Hair follicular keratinocyte (primary cell): Measurements from ENCODE around the gene YARS1. TPM values are rescaled to one million over a fixed set of nuclear protein-coding genes. Genes with fewer than 3 reads are reported as not detected.

ENCODE experiments used
- total RNA-seq: library from RNA; depleted of rRNA; stranded (reverse); fragments of >200 nt; gene quantifications from 2 replicates; pipeline ENCODE4 v1.2.3, GENCODE V29; 2015

Gene YARS1
- total RNA-seq: 140 and 159 TPM in 2 replicates

DNA sequence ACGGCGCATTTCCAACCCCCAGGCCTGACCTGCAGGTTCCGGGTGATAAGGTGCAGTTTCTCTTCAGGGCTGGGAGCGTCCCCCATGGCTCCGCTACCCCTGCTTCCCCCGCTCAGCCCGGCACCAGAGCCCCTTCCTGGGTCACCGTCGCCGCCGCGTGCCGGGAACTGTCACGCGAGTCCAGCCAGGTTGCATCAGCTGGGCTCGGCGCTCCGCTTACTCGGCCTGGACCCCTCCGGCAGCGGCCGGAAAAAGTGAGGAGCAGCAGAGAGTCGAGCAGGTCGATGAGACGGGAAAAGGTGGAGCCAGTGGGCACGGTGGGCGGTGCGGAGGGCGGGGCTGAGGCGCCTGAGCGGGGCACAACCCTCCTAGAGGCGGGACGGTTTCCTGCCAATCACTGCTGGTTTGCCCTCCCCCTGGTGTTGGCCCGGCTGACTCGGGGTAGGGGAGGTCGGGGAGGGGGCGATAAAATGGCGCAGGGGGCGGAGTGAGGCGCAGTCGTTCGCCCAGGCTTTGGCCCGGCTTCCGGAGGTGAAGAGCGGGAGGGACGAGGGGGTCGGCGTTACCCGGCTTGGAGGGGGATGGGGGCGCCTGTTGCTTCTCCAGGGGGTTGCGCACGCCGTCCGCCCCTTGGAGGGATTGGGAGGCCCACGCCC, at the start of gene YARS1, which contains the start of gene S100PBP:
Gene YARS1, minus strand, starts transcription at position 200 of the 656 bp plus-strand sequence. Its CDS starts 114 bp downstream, at position 86.
Gene S100PBP, plus strand, starts transcription at position 495 of the 656 bp plus-strand sequence. CDS start 8,447 bp downstream, outside the sequence.

Other genes with a start within 250 kb of the YARS1 start
- 37.7 and 46.8 TPM in 2 replicates for gene ZBTB8OS, start 166.8 kb downstream of the YARS1 start, total RNA-seq
- gene RBBP4, start 166.2 kb downstream of the YARS1 start, total RNA-seq: 85.1 and 112 TPM in 2 replicates
- 6.2 and 8.7 TPM in 2 replicates for gene SYNC, start 114.6 kb downstream of the YARS1 start, total RNA-seq
- gene S100PBP, start 295 bp upstream of the YARS1 start, total RNA-seq: 11.7 and 13.3 TPM in 2 replicates
- gene FNDC5, start 53.6 kb upstream of the YARS1 start, total RNA-seq: not detected in 2 replicates
- not detected in 2 replicates for gene HPCA, start 69.1 kb upstream of the YARS1 start, total RNA-seq
- gene TMEM54, start 84.0 kb upstream of the YARS1 start, total RNA-seq: 294 and 312 TPM in 2 replicates
- gene RNF19B, start 147.5 kb upstream of the YARS1 start, total RNA-seq: 30.1 and 45.8 TPM in 2 replicates
- 213 and 323 TPM in 2 replicates for gene AK2, start 219.5 kb upstream of the YARS1 start, total RNA-seq